SK-N-SH (cell line): ENCODE results near the gene TROAP. TPM values are rescaled to one million over a fixed set of nuclear protein-coding genes. Genes with fewer than 3 reads are reported as not detected.

ENCODE experiments used
- CTCF ChIA-PET: fragments of 300-600, 350-600 bp; formaldehyde crosslinking; extraction: SDS; loops from one replicate; lab custom pipeline; 2021; lab: Yijun Ruan, JAX
- POLR2A ChIA-PET: fragments of 350-600 bp; sonication (Branson Sonifier 250); formaldehyde crosslinking; extraction: SDS; loops from one replicate; lab custom pipeline; 2020; ENCODE audit warnings: antibody characterized with exemption, inconsistent platforms; lab: Yijun Ruan, JAX
- DNase-seq: peaks from one replicate; pipeline ENCODE4 v3.0.0; 2012
- H2AFZ ChIP-seq: fragments of 200-600 bp; sonication (generic); 2 replicates; pipeline ENCODE4 v1.8.1; 2016; ENCODE audit warnings: antibody characterized with exemption, mild to moderate bottlenecking, low read depth
- H3F3A ChIP-seq: fragments of 200-600 bp; sonication (generic); replicated peaks from 2 replicates; pipeline ENCODE3; 2016; ENCODE audit warnings: antibody characterized with exemption, mild to moderate bottlenecking; ENCODE audit not compliant: insufficient read depth
- H3K27ac ChIP-seq, 2 experiments: fragments of 200-500 bp in 1 of 2; fragments of 200-600 bp in 1 of 2; sonication (Bioruptor generic) in 1 of 2; sonication (generic), shearing (Covaris generic) in 1 of 2; 2 replicates each; pipeline versions ENCODE4 v1.5.1 to v1.6.1; 2014 to 2016; ENCODE audit warnings: low read depth in 2 of 2, inconsistent platforms in 1 of 2, low read length in 1 of 2, mild to moderate bottlenecking in 1 of 2, mixed read lengths in 1 of 2
- H3K27me3 ChIP-seq: fragments of 200-600 bp; sonication (generic), shearing (Covaris generic); 2 replicates; pipeline ENCODE4 v1.6.1; 2016; ENCODE audit warnings: mixed run types; ENCODE audit not compliant: insufficient read depth
- H3K36me3 ChIP-seq, 2 experiments: fragments of 200-500 bp in 1 of 2; fragments of 200-600 bp in 1 of 2; sonication (Bioruptor generic) in 1 of 2; sonication (generic) in 1 of 2; replicated peaks in 1 of 2; 2 replicates each; pipeline versions ENCODE3 to v1.5.1; 2014 to 2016; ENCODE audit warnings: low read length in 1 of 2, mild to moderate bottlenecking in 1 of 2; ENCODE audit not compliant: insufficient read depth in 2 of 2, control insufficient read depth in 1 of 2
- H3K4me1 ChIP-seq, 2 experiments: fragments of 200-500 bp in 1 of 2; fragments of 200-600 bp in 1 of 2; sonication (Bioruptor generic) in 1 of 2; sonication (generic), shearing (Covaris generic) in 1 of 2; 2 replicates each; pipeline versions ENCODE4 v1.5.1 to v1.6.1; 2014 to 2016; ENCODE audit warnings: low read depth in 1 of 2, low read length in 1 of 2, mixed run types in 1 of 2; ENCODE audit not compliant: insufficient read depth in 2 of 2, control insufficient read depth in 1 of 2
- H3K4me2 ChIP-seq: fragments of 200-600 bp; sonication (generic), shearing (Covaris generic); 2 replicates; pipeline ENCODE4 v1.6.1; 2017; ENCODE audit warnings: mixed run types
- H3K4me3 ChIP-seq, 2 experiments: fragments of 200-500 bp in 1 of 2; fragments of 200-600 bp in 1 of 2; sonication (Bioruptor generic) in 1 of 2; sonication (generic), shearing (Covaris generic) in 1 of 2; 2 replicates each; pipeline versions ENCODE4 v1.5.1 to v1.8.1; 2014 to 2016; ENCODE audit warnings: low read depth in 2 of 2, inconsistent platforms in 1 of 2, low read length in 1 of 2, mild to moderate bottlenecking in 1 of 2, mixed read lengths in 1 of 2, moderate library complexity in 1 of 2
- H3K79me2 ChIP-seq: fragments of 200-600 bp; sonication (generic); 2 replicates; pipeline ENCODE4 v1.8.1; 2017; ENCODE audit warnings: mild to moderate bottlenecking; ENCODE audit not compliant: insufficient read depth
- H3K9ac ChIP-seq: fragments of 200-600 bp; sonication (generic); 2 replicates; pipeline ENCODE4 v1.6.1; 2017; ENCODE audit warnings: mixed run types
- H3K9me2 ChIP-seq: fragments of 200-600 bp; sonication (generic); 2 replicates; pipeline ENCODE4 v1.6.1; 2017; ENCODE audit warnings: mixed run types
- H3K9me3 ChIP-seq: fragments of 200-600 bp; sonication (generic); 2 replicates; pipeline ENCODE4 v1.6.1; 2017; ENCODE audit warnings: mixed run types, mild to moderate bottlenecking, moderate library complexity
- H4K20me1 ChIP-seq: fragments of 200-600 bp; sonication (generic); 2 replicates; pipeline ENCODE4 v1.6.1; 2017; ENCODE audit warnings: mild to moderate bottlenecking, mixed run types; ENCODE audit not compliant: insufficient read depth
- CHD2 ChIP-seq: fragments of 150-350 bp; IDR thresholded peaks from 2 replicates; pipeline ENCODE4 v1.6.1; 2018; ENCODE audit warnings: low read length; ENCODE audit not compliant: partially characterized antibody
- ELF1 ChIP-seq: IDR thresholded peaks from 2 replicates; pipeline ENCODE4 v1.4.0; 2012
- EZH2phosphoT487 ChIP-seq: fragments of 200-600 bp; sonication (generic); IDR thresholded peaks from 2 replicates; pipeline ENCODE4 v1.6.1; 2017; ENCODE audit warnings: low read depth, mixed run types, mild to moderate bottlenecking, antibody characterized with exemption, moderate library complexity, borderline replicate concordance
- FOXJ3 ChIP-seq: sonication (generic); formaldehyde crosslinking; IDR thresholded peaks from 2 replicates; pipeline ENCODE4 v1.5.1; 2020; ENCODE audit warnings: mild to moderate bottlenecking, missing genetic modification reagents
- GABPA ChIP-seq: IDR thresholded peaks from 2 replicates; pipeline ENCODE4 v1.4.0; 2012; ENCODE audit warnings: low read depth, mild to moderate bottlenecking
- IRF3 ChIP-seq: fragments of 150-350 bp; IDR thresholded peaks from 2 replicates; pipeline ENCODE4 v1.6.1; 2016; ENCODE audit warnings: mild to moderate bottlenecking, low read depth, low read length
- JUND ChIP-seq: IDR thresholded peaks from 2 replicates; pipeline ENCODE4 v1.4.0; 2012
- MEF2A ChIP-seq: IDR thresholded peaks from 2 replicates; pipeline ENCODE4 v1.4.0; 2012; ENCODE audit warnings: low read depth, borderline replicate concordance
- NRF1 ChIP-seq: IDR thresholded peaks from 2 replicates; pipeline ENCODE4 v1.6.1; 2012; ENCODE audit warnings: low read depth, mild to moderate bottlenecking, low read length
- PBX3 ChIP-seq: IDR thresholded peaks from 2 replicates; pipeline ENCODE4; 2012
- RCOR1 ChIP-seq: fragments of 150-350 bp; IDR thresholded peaks from 2 replicates; pipeline ENCODE4 v1.6.1; 2017; ENCODE audit warnings: antibody characterized with exemption, low read length
- REST ChIP-seq: IDR thresholded peaks from 2 replicates; pipeline ENCODE4 v1.6.1; 2012; ENCODE audit warnings: mild to moderate bottlenecking, low read depth, low read length, moderate library complexity
- RFX5 ChIP-seq: IDR thresholded peaks from 2 replicates; pipeline ENCODE4 v1.6.1; 2012; ENCODE audit warnings: mild to moderate bottlenecking, improper control_type of control experiment, low read length
- RXRA ChIP-seq: IDR thresholded peaks from 2 replicates; pipeline ENCODE4 v1.4.0; 2012; ENCODE audit warnings: low read depth, mild to moderate bottlenecking, borderline replicate concordance
- TCF12 ChIP-seq: IDR thresholded peaks from 2 replicates; pipeline ENCODE4 v1.4.0; 2012
- USF1 ChIP-seq: IDR thresholded peaks from 2 replicates; pipeline ENCODE4 v1.4.0; 2012; ENCODE audit warnings: low read depth, borderline replicate concordance
- YY1 ChIP-seq: IDR thresholded peaks from 2 replicates; pipeline ENCODE4 v1.4.0; 2012; ENCODE audit warnings: low read depth, mild to moderate bottlenecking
- ZBTB33 ChIP-seq: IDR thresholded peaks from 2 replicates; pipeline ENCODE4 v1.4.0; 2012; ENCODE audit warnings: low read depth, borderline replicate concordance
- WGBS: methylation state at CpG from one replicate; pipeline ENCODE4 v1.1.6; 2017; ENCODE audit warnings: low lambda C conversion rate; 5-methylcytosine and 5-hydroxymethylcytosine counted together
- polyA plus RNA-seq, 3 experiments: library from polyadenylated mRNA; depleted of rRNA; stranded (reverse); fragments of >200 nt; gene quantifications; 2 replicates each; pipeline ENCODE4 v1.2.3, GENCODE V29; 2012

The TROAP gene
- polyA plus RNA-seq, 1 of the 3 experiments (the other 2 are of a cell fraction) = 26.2 TPM

GRCh38 chr12:49339464-49339861 is 16.4 kb downstream of the TROAP start:
- H3K27me3 ChIP-seq = no peaks in the 10 kb centered on the region
- ChIA-PET POLR2A (interaction anchor here (0.6 kb wide), 1 partner anchor 141 kb away, joined by 3 read pairs; no protein-coding TSS in a partner anchor), CTCF (interaction anchor here (0.9 to 15.9 kb wide), 4 partner anchors 7 to 46 kb away, joined by 3 to 658 read pairs (median 36); partner anchors contain the start of genes DNAJC22 and PRPH)
- H3K9ac ChIP-seq = no peak overlapping the region
- no peaks in the 10 kb centered on the region for H3K79me2 ChIP-seq
- no peaks in the 10 kb centered on the region for H4K20me1 ChIP-seq
- no peaks in the 10 kb centered on the region for H3K36me3 ChIP-seq
- no peaks in the 10 kb centered on the region for H3K9me2 ChIP-seq
- no peak overlapping the region for H3K27ac ChIP-seq
- DNase-seq = peak; percentile 30
- H3F3A ChIP-seq = peaks cover 17% of the 10 kb centered on the region
- no peak overlapping the region for H3K4me3 ChIP-seq
- no peak overlapping the region for H3K4me2 ChIP-seq
- WGBS = 67% methylated on average over 5 of the region's 5 CpGs
- TF ChIP-seq NRF1 = no peak
- TF ChIP-seq ZBTB33 = no peak
- no peak for TF ChIP-seq IRF3
- no peak for TF ChIP-seq RCOR1
- TF ChIP-seq USF1 = no peak
- TF ChIP-seq TCF12 = no peak
- no peak for TF ChIP-seq RXRA
- TF ChIP-seq GABPA = no peak
- no peak for TF ChIP-seq PBX3
- TF ChIP-seq REST = no peak
- TF ChIP-seq RFX5 = no peak
- no peak for TF ChIP-seq EZH2phosphoT487
- no peak for TF ChIP-seq CHD2
- no peak for TF ChIP-seq YY1
- no peak for TF ChIP-seq JUND
- TF ChIP-seq ELF1 = no peak
- no peak for TF ChIP-seq FOXJ3
- no peak for TF ChIP-seq MEF2A
- H2AFZ ChIP-seq = no peak overlapping the region
- no peaks in the 10 kb centered on the region for H3K9me3 ChIP-seq
- H3K4me1 ChIP-seq = peaks cover 0 to 21% of the 10 kb centered on the region in 2 experiments; a peak in 1 of 4 replicates
